Measurements from ENCODE around the gene YARS1.

The YARS1 gene

GRCh38 chr1:32742199-32742947, 74.8 kb downstream of the YARS1 start:
- no peak for DNase-seq (ENCODE audit: low spot score)

- DNase-seq (ENCODE audit: low spot score): no peak
Observed at GRCh38 chr1:32741413-32742198, 75.6 kb downstream of the YARS1 start.

- DNase-seq (ENCODE audit: low spot score): no peak
Observed at GRCh38 chr1:32741059-32741412, 76.1 kb downstream of the YARS1 start.

GRCh38 chr1:32736812-32737791, 80.1 kb downstream of the YARS1 start:
- DNase-seq (ENCODE audit: low spot score): no peak

- DNase-seq (ENCODE audit: low spot score): no peak
Observed at GRCh38 chr1:32733582-32734321, 83.4 kb downstream of the YARS1 start.

GRCh38 chr1:32729254-32730046, 87.7 kb downstream of the YARS1 start:
- DNase-seq (ENCODE audit: low spot score): no peak

GRCh38 chr1:32728413-32729077, 88.6 kb downstream of the YARS1 start:
- DNase-seq (ENCODE audit: low spot score): no peak

- DNase-seq (ENCODE audit: low spot score): no peak
Observed at GRCh38 chr1:32727876-32728275, 89.3 kb downstream of the YARS1 start.

GRCh38 chr1:32725615-32725982, 91.6 kb downstream of the YARS1 start:
- DNase-seq (ENCODE audit: low spot score): no peak

Data from SW480 (cell line).